K562 (cell line): ENCODE measurements around the gene KCTD11. TPM values are rescaled to one million over a fixed set of nuclear protein-coding genes. Genes with fewer than 3 reads are reported as not detected.
A peak's percentile ranks its signal among the peaks of the same experiment; 100 is the strongest.

Experiments
- ATAC-seq: fragments of 200-7000 bp; cut with Tn5 transposase; 3 replicates; pipeline ENCODE4 v1.9.1; 2020; ENCODE audit warnings: moderate library complexity
- BruUV-seq: library from RNA; stranded (reverse); fragments of 400-500 nt; replicated peaks from 2 replicates; lab custom pipeline; 2021; lab: Mats Ljungman, UMichigan
- CTCF ChIA-PET: fragments of 300-600 bp; formaldehyde crosslinking; extraction: SDS; loops from one replicate; lab custom pipeline; 2021; ENCODE audit warnings: low intra/inter-chr PET ratio; lab: Yijun Ruan, JAX
- POLR2A ChIA-PET: fragments of 300-600, 350-650 bp; sonication (Branson Sonifier 250); formaldehyde crosslinking; extraction: SDS; loops from one replicate; lab custom pipeline; 2021; ENCODE audit warnings: antibody characterized with exemption, inconsistent platforms; lab: Yijun Ruan, JAX
- DNase-seq, 4 experiments: peaks; one replicate each; pipeline versions ENCODE4 v3.0.0 to v3.0.0-alpha.2; 2011 to 2018; ENCODE audit warnings: low spot score in 3 of 4, mixed read lengths in 3 of 4; ENCODE audit errors: extremely low read depth in 1 of 4
- FAIRE-seq: peaks from 2 replicates; lab custom pipeline; 2011; peaks lifted over from hg19 to GRCh38; lab: Jason Lieb, UNC
- H2AFZ ChIP-seq: 2 replicates; pipeline ENCODE4 v1.6.0; 2011; ENCODE audit warnings: low read depth, low read length, control low read depth, inconsistent platforms
- H3K27ac ChIP-seq: fragments of 200-600 bp; 3 replicates; pipeline ENCODE4 v1.8.0; 2011; ENCODE audit warnings: low read depth, mild to moderate bottlenecking, control low read depth, inconsistent platforms, low read length, moderate library complexity, mixed read lengths; ENCODE audit errors: extremely low read depth
- H3K27me3 ChIP-seq, 2 experiments: fragments of 300-600 bp in 1 of 2; 2 replicates in 1 of 2; 3 replicates in 1 of 2; pipeline versions ENCODE4 v1.6.0 to v1.8.0; 2011; ENCODE audit warnings: inconsistent platforms in 2 of 2, low read length in 2 of 2, mild to moderate bottlenecking in 1 of 2, mixed read lengths in 1 of 2, moderate library complexity in 1 of 2; ENCODE audit not compliant: control insufficient read depth in 2 of 2, insufficient read depth in 2 of 2
- H3K36me3 ChIP-seq: fragments of 300-600 bp; 3 replicates; pipeline ENCODE4 v1.8.0; 2011; ENCODE audit warnings: mild to moderate bottlenecking, low read length, inconsistent platforms; ENCODE audit not compliant: control insufficient read depth, insufficient read depth
- H3K4me1 ChIP-seq, 2 experiments: fragments of 200-600 bp in 1 of 2; replicated peaks in 1 of 2; 2 replicates in 1 of 2; 3 replicates in 1 of 2; pipeline versions ENCODE4 v1.5.1 to v1.8.0; 2011; ENCODE audit warnings: inconsistent platforms in 2 of 2, low read length in 2 of 2, mild to moderate bottlenecking in 1 of 2, mixed read lengths in 1 of 2, moderate library complexity in 1 of 2; ENCODE audit not compliant: control insufficient read depth in 2 of 2, insufficient read depth in 2 of 2
- H3K4me2 ChIP-seq: 2 replicates; pipeline ENCODE4 v1.6.1; 2011; ENCODE audit warnings: low read length, control low read depth, inconsistent platforms, mixed read lengths; ENCODE audit not compliant: insufficient read depth
- H3K4me3 ChIP-seq: fragments of 200-600 bp; sonication (generic), shearing (Covaris generic); 2 replicates; pipeline ENCODE4 v1.5.1; 2016; ENCODE audit warnings: control low read depth, inconsistent platforms
- H3K79me2 ChIP-seq: fragments of 200-600 bp; 3 replicates; pipeline ENCODE4 v1.8.0; 2011; ENCODE audit warnings: low read length, inconsistent platforms; ENCODE audit not compliant: control insufficient read depth, insufficient read depth
- H3K9ac ChIP-seq, 2 experiments: 2 replicates each; pipeline versions ENCODE4 v1.6.0 to v1.6.1; 2011; ENCODE audit warnings: low read depth in 2 of 2, low read length in 2 of 2, control low read depth in 1 of 2, inconsistent platforms in 1 of 2, mild to moderate bottlenecking in 1 of 2, mixed read lengths in 1 of 2; ENCODE audit not compliant: insufficient read depth in 1 of 2
- H3K9me1 ChIP-seq: one replicate; pipeline ENCODE4 v1.6.0; 2011; ENCODE audit warnings: inconsistent platforms, mild to moderate bottlenecking, low read length, moderate library complexity; ENCODE audit not compliant: control insufficient read depth, insufficient read depth
- H3K9me3 ChIP-seq: replicated peaks from 2 replicates; pipeline ENCODE4 v1.5.1; 2011; ENCODE audit warnings: low read depth, low read length, inconsistent platforms; ENCODE audit not compliant: control insufficient read depth, insufficient read depth
- H4K20me1 ChIP-seq: replicated peaks from 2 replicates; pipeline ENCODE4 v1.6.1; 2011; ENCODE audit warnings: low read length, inconsistent platforms, mixed read lengths; ENCODE audit not compliant: control insufficient read depth, insufficient read depth
- CCNT2 ChIP-seq: IDR thresholded peaks from 2 replicates; pipeline ENCODE4 v1.6.1; 2011; ENCODE audit warnings: borderline replicate concordance, low read depth, mild to moderate bottlenecking, moderate library complexity, mixed read lengths, low read length; ENCODE audit not compliant: insufficient read length; ENCODE audit errors: extremely low read depth
- FOXA3 ChIP-seq, 2 experiments: fragments of 450-650 bp in 1 of 2; sonication (generic) in 1 of 2; formaldehyde crosslinking; IDR thresholded peaks in 1 of 2; conservative IDR thresholded peaks in 1 of 2; 2 replicates each; pipeline versions ENCODE4 v1.4.0 to v1.8.0; 2020 to 2022; ENCODE audit warnings: mild to moderate bottlenecking in 2 of 2, missing genetic modification reagents in 1 of 2
- RBM25 ChIP-seq: fragments of 200-400 bp; formaldehyde crosslinking; IDR thresholded peaks from 2 replicates; pipeline ENCODE4 v1.6.1; 2018; ENCODE audit warnings: low read length, low read depth, moderate library complexity; ENCODE audit not compliant: severe bottlenecking
- ZNF121 ChIP-seq: sonication (generic); formaldehyde crosslinking; conservative IDR thresholded peaks from 2 replicates; pipeline ENCODE4 v1.8.0; 2022; ENCODE audit warnings: missing genetic modification reagents
- WGBS: fragments of 100-300 bp; shearing (Covaris generic); methylation state at CpG from one replicate; pipeline ENCODE4 v1.1.6; 2016; ENCODE audit warnings: low coverage, mixed read lengths; ENCODE audit not compliant: insufficient coverage; ENCODE audit errors: missing lambda C conversion rate; 5-methylcytosine and 5-hydroxymethylcytosine counted together
- in situ Hi-C: fragments of 300-500 bp; cut with MboI; formaldehyde crosslinking; loops from 4 replicates; pipeline ENCODE4 v1.15.0; 2018; ENCODE audit warnings: inconsistent platforms, mixed read lengths
- intact Hi-C: fragments of 100-400 bp; cut with micrococcal nuclease; formaldehyde crosslinking; loops from 2 replicates; pipeline ENCODE4 v1.14.2; 2022
- polyA plus RNA-seq, 8 experiments: library from polyadenylated mRNA; depleted of rRNA in 4 of 8; stranded (reverse) in 5 of 8; unstranded in 3 of 8; fragments of >200 nt; fragmentation: Nextera tagmentation in 2 of 8; fragmentation: Illumina TruSeq in 1 of 8; extraction: Ambion mirVana in 2 of 8; extraction: Trizol in 1 of 8; gene quantifications; 2 replicates each; pipeline versions ENCODE4 v1.2.1 to v1.2.3, GENCODE V29; 2011 to 2014; ENCODE audit warnings: inconsistent platforms in 1 of 8, missing spikeins in 1 of 8
- total RNA-seq, 7 experiments: library from RNA; depleted of rRNA in 6 of 7; stranded (reverse); fragments of >200 nt in 6 of 7; fragmentation: Illumina TruSeq in 2 of 7; extraction: Trizol in 2 of 7; gene quantifications; 2 replicates each; pipeline versions ENCODE4 v1.2.1 to v1.2.3, GENCODE V29; 2011 to 2021; ENCODE audit warnings: low replicate concordance in 1 of 7

The KCTD11 gene
- total and polyA plus RNA-seq, 9 of the 15 experiments (the other 6 are each of a cell fraction or from before 2014, with no cell fraction given) = 0.01 to 3.2 (median 2.5) TPM; not detected in 1

GRCh38 chr17:7398612-7399011 is 46.6 kb downstream of the KCTD11 start:
- in situ Hi-C loops = no loop called here
- Histone ChIP-seq H3K4me3 (no peak overlapping the region), H2AFZ (no peak overlapping the region), H3K36me3 (peaks cover 3% of the 10 kb centered on the region; the same call in 1 of the 3 replicates), H4K20me1 (no peaks in the 10 kb centered on the region), H3K79me2 (peaks cover 8% of the 10 kb centered on the region; the same call in 2 of the 3 replicates), H3K27ac (no peak overlapping the region), H3K9me1 (no peaks in the 10 kb centered on the region), H3K4me2 (no peak overlapping the region), H3K9me3 (no peaks in the 10 kb centered on the region), H3K27me3 (no peaks in the 10 kb centered on the region), H3K4me1 (peaks cover 9 to 29% of the 10 kb centered on the region in 2 experiments; a peak in 4 of 5 replicates), H3K9ac (no peak overlapping the region)
- no peak for ATAC-seq
- TF ChIP-seq FOXA3 (CRISPR knock-in tag; conservative IDR thresholded peaks at IDR 0.05 in 1 of 2, IDR thresholded peaks at IDR 0.05 in 1 of 2) (no peak), ZNF121 (CRISPR knock-in tag) (peak; percentile 85), CCNT2 (no peak), RBM25 (peak; percentile 41)
- no peak for DNase-seq
- intact Hi-C loops = no loop called here
- ChIA-PET POLR2A (interaction anchor here (0.8 to 1.2 kb wide), 2 partner anchors 12 to 78 kb away, joined by 3 read pairs; no protein-coding TSS in a partner anchor), CTCF (no interaction called here)
- 70% methylated on average over 2 of the region's 2 CpGs for WGBS
- BruUV-seq = no TSS peak
- no peak for FAIRE-seq
